ENCODE measurements around the gene SLC35G2.
"Not testable (repeated sequence)": the region's sequence is repeated elsewhere in the genome, so short reads cannot be mapped to it uniquely, and the experiment has no call there.

SLC35G2 gene

GRCh38 chr3:136840252-136840651 lies 21.3 kb downstream of the SLC35G2 start:
- no peak for FAIRE-seq

GRCh38 chr3:136842294-136842693 lies 23.4 kb downstream of the SLC35G2 start:
- TF ChIP-seq POLR2AphosphoS5 (IDR thresholded peaks at IDR 0.05; ENCODE audit: low read depth, low read length) (no peak), TAF1 (IDR thresholded peaks at IDR 0.05; ENCODE audit: low read depth, low read length) (no peak)
- FAIRE-seq (no peak), DNase-seq (ENCODE audit: insufficient read length, low spot score) (no peak)

More at GRCh38 chr3:136840252-136840651, 21.3 kb downstream of the SLC35G2 start:
- TF ChIP-seq POU2F2 (IDR thresholded peaks at IDR 0.05; ENCODE audit: low read depth, low read length) (no peak), TAF1 (IDR thresholded peaks at IDR 0.05; ENCODE audit: low read depth, low read length) (no peak), POLR2AphosphoS5 (IDR thresholded peaks at IDR 0.05; ENCODE audit: low read depth, low read length) (no peak), POLR2A (IDR thresholded peaks at IDR 0.05; ENCODE audit: low read depth, low read length) (no peak), PAX5 (IDR thresholded peaks at IDR 0.05; ENCODE audit: insufficient read depth, low read length, severe bottlenecking) (no peak), SPI1 (IDR thresholded peaks at IDR 0.05; ENCODE audit: low read depth, low read length) (no peak)
- DNase-seq (ENCODE audit: insufficient read length, low spot score) = no peak

- no peak for FAIRE-seq
- no peak for TF ChIP-seq TAF1 (IDR thresholded peaks at IDR 0.05; ENCODE audit: low read depth, low read length)
- no peak for DNase-seq (ENCODE audit: insufficient read length, low spot score)
Observed at GRCh38 chr3:136844724-136845123, 25.8 kb downstream of the SLC35G2 start.

GRCh38 chr3:136852180-136852579 lies 33.3 kb downstream of the SLC35G2 start:
- DNase-seq (ENCODE audit: insufficient read length, low spot score) (no peak), FAIRE-seq (no peak)
- TF ChIP-seq PAX5 (IDR thresholded peaks at IDR 0.05; ENCODE audit: insufficient read depth, low read length, severe bottlenecking) (no peak), POLR2A (IDR thresholded peaks at IDR 0.05; ENCODE audit: low read depth, low read length) (no peak)

- 0 out of 2 replicates have a peak, but pooled peaks have one; percentile 10 for TF ChIP-seq SPI1 (IDR thresholded peaks at IDR 0.05; ENCODE audit: low read depth, low read length)
- TF ChIP-seq POLR2A (IDR thresholded peaks at IDR 0.05; ENCODE audit: low read depth, low read length) = no peak
- FAIRE-seq (no peak), DNase-seq (ENCODE audit: insufficient read length, low spot score) (no peak)
Observed at GRCh38 chr3:136856665-136857064, 37.7 kb downstream of the SLC35G2 start.

GRCh38 chr3:136858381-136858780 lies 39.5 kb downstream of the SLC35G2 start:
- DNase-seq (ENCODE audit: insufficient read length, low spot score) (no peak), FAIRE-seq (no peak)
- TF ChIP-seq POLR2AphosphoS5 (IDR thresholded peaks at IDR 0.05; ENCODE audit: low read depth, low read length) (no peak), TAF1 (IDR thresholded peaks at IDR 0.05; ENCODE audit: low read depth, low read length) (no peak)

- FAIRE-seq (no peak), DNase-seq (ENCODE audit: insufficient read length, low spot score) (no peak)
- TF ChIP-seq PAX5 (IDR thresholded peaks at IDR 0.05; ENCODE audit: insufficient read depth, low read length, severe bottlenecking) (no peak), POLR2AphosphoS5 (IDR thresholded peaks at IDR 0.05; ENCODE audit: low read depth, low read length) (no peak), TAF1 (IDR thresholded peaks at IDR 0.05; ENCODE audit: low read depth, low read length) (no peak), POLR2A (IDR thresholded peaks at IDR 0.05; ENCODE audit: low read depth, low read length) (no peak), POU2F2 (IDR thresholded peaks at IDR 0.05; ENCODE audit: low read depth, low read length) (no peak), SPI1 (IDR thresholded peaks at IDR 0.05; ENCODE audit: low read depth, low read length) (no peak)
Observed at GRCh38 chr3:136860541-136860940, 41.6 kb downstream of the SLC35G2 start.

GRCh38 chr3:136861890-136862616 lies 43.1 kb downstream of the SLC35G2 start, which contains the start of gene NCK1:
Gene NCK1 (plus strand): TSS chr3:136862208. CDS start chr3:136928002, 65,794 bp downstream.
- peak; percentile 78 for DNase-seq (ENCODE audit: insufficient read length, low spot score)
- peak; percentile 95 for FAIRE-seq
- TF ChIP-seq SPI1 (IDR thresholded peaks at IDR 0.05; ENCODE audit: low read depth, low read length) (peak; percentile 50; the same call in 1 of the 2 replicates), POU2F2 (IDR thresholded peaks at IDR 0.05; ENCODE audit: low read depth, low read length) (peak; percentile 10), PAX5 (IDR thresholded peaks at IDR 0.05; ENCODE audit: insufficient read depth, low read length, severe bottlenecking) (no peak), TAF1 (IDR thresholded peaks at IDR 0.05; ENCODE audit: low read depth, low read length) (peak; percentile 62; the same call in 1 of the 2 replicates), POLR2A (IDR thresholded peaks at IDR 0.05; ENCODE audit: low read depth, low read length) (peak; percentile 94), POLR2AphosphoS5 (IDR thresholded peaks at IDR 0.05; ENCODE audit: low read depth, low read length) (peak; percentile 96)

GRCh38 chr3:136862617-136863322 lies 43.8 kb downstream of the SLC35G2 start:
- TF ChIP-seq POU2F2 (IDR thresholded peaks at IDR 0.05; ENCODE audit: low read depth, low read length) = peak; percentile 26; the same call in 1 of the 2 replicates
- TF ChIP-seq TAF1 (IDR thresholded peaks at IDR 0.05; ENCODE audit: low read depth, low read length) = no peak; the same call in 1 of the 2 replicates
- no peak for TF ChIP-seq POLR2A (IDR thresholded peaks at IDR 0.05; ENCODE audit: low read depth, low read length)
- no peak for TF ChIP-seq POLR2AphosphoS5 (IDR thresholded peaks at IDR 0.05; ENCODE audit: low read depth, low read length)
- peak; percentile 59 for FAIRE-seq
- peak; percentile 33 for DNase-seq (ENCODE audit: insufficient read length, low spot score)

GRCh38 chr3:136869282-136869681 lies 50.4 kb downstream of the SLC35G2 start:
- no peak for FAIRE-seq
- TF ChIP-seq POU2F2 (IDR thresholded peaks at IDR 0.05; ENCODE audit: low read depth, low read length) (no peak), POLR2AphosphoS5 (IDR thresholded peaks at IDR 0.05; ENCODE audit: low read depth, low read length) (no peak), SPI1 (IDR thresholded peaks at IDR 0.05; ENCODE audit: low read depth, low read length) (no peak)
- DNase-seq (ENCODE audit: insufficient read length, low spot score) = no peak

GRCh38 chr3:136872258-136872657 lies 53.3 kb downstream of the SLC35G2 start:
- DNase-seq (ENCODE audit: insufficient read length, low spot score); FAIRE-seq: not testable (repeated sequence)

- FAIRE-seq; DNase-seq (ENCODE audit: insufficient read length, low spot score): not testable (repeated sequence)
Observed at GRCh38 chr3:136879510-136879909, 60.6 kb downstream of the SLC35G2 start.

Data from GM12891 (cell line).